Keratinocyte (primary cell): ENCODE data around the gene ADH6. TPM values are rescaled to one million over a fixed set of nuclear protein-coding genes. Genes with fewer than 3 reads are reported as not detected.
"Not testable (repeated sequence)": the region's sequence is repeated elsewhere in the genome, so short reads cannot be mapped to it uniquely, and the experiment has no call there.

Source experiments
- DNase-seq: peaks from one replicate; pipeline ENCODE4 v3.0.0-alpha.2; 2011; ENCODE audit warnings: low read depth, missing footprints, low spot score
- FAIRE-seq: peaks from 2 replicates; lab custom pipeline; 2011; peaks lifted over from hg19 to GRCh38; lab: Jason Lieb, UNC
- H2AFZ ChIP-seq: 2 replicates; pipeline ENCODE4 v1.6.0; 2012; ENCODE audit warnings: low read length, control low read depth, inconsistent platforms; ENCODE audit not compliant: control insufficient read depth
- H3K27ac ChIP-seq: 2 replicates; pipeline ENCODE4 v1.5.1; 2011; ENCODE audit warnings: low read length; ENCODE audit not compliant: control insufficient read depth, insufficient read depth
- H3K27me3 ChIP-seq: 3 replicates; pipeline ENCODE4 v1.6.0; 2011; ENCODE audit warnings: low read length; ENCODE audit not compliant: control insufficient read depth, insufficient read depth; ENCODE audit errors: extremely low read depth
- H3K36me3 ChIP-seq, 2 experiments: 2 replicates in 1 of 2; 3 replicates in 1 of 2; pipeline ENCODE4 v1.5.1; 2011; ENCODE audit warnings: low read length in 2 of 2, mild to moderate bottlenecking in 1 of 2; ENCODE audit not compliant: control insufficient read depth in 2 of 2, insufficient read depth in 2 of 2; ENCODE audit errors: extremely low read depth in 1 of 2
- H3K4me1 ChIP-seq: 3 replicates; pipeline ENCODE4 v1.5.1; 2011; ENCODE audit warnings: low read length; ENCODE audit not compliant: control insufficient read depth, insufficient read depth; ENCODE audit errors: extremely low read depth
- H3K4me2 ChIP-seq: 3 replicates; pipeline ENCODE4 v1.6.0; 2011; ENCODE audit warnings: low read depth, low read length; ENCODE audit not compliant: control insufficient read depth, insufficient read depth; ENCODE audit errors: extremely low read depth
- H3K4me3 ChIP-seq, 3 experiments: fragments of 200-600 bp in 1 of 3; sonication (generic) in 1 of 3; 2 replicates in 2 of 3; 3 replicates in 1 of 3; pipeline ENCODE4 v1.5.1; 2011 to 2016; ENCODE audit warnings: low read length in 3 of 3, mild to moderate bottlenecking in 3 of 3, control low read depth in 2 of 3, inconsistent platforms in 1 of 3, low read depth in 1 of 3, mixed read lengths in 1 of 3, mixed run types in 1 of 3, moderate library complexity in 1 of 3; ENCODE audit not compliant: control insufficient read depth in 2 of 3, insufficient read depth in 2 of 3; ENCODE audit errors: extremely low read depth in 1 of 3
- H3K79me2 ChIP-seq: 2 replicates; pipeline ENCODE4 v1.6.0; 2012; ENCODE audit warnings: low read length; ENCODE audit not compliant: control insufficient read depth, insufficient read depth
- H3K9ac ChIP-seq: 3 replicates; pipeline ENCODE4 v1.6.0; 2011; ENCODE audit warnings: low read length; ENCODE audit not compliant: control insufficient read depth, insufficient read depth; ENCODE audit errors: extremely low read depth
- H3K9me1 ChIP-seq: 3 replicates; pipeline ENCODE4 v1.6.0; 2011; ENCODE audit warnings: low read length; ENCODE audit not compliant: control insufficient read depth, insufficient read depth; ENCODE audit errors: extremely low read depth
- H3K9me3 ChIP-seq: 2 replicates; pipeline ENCODE4 v1.5.1; 2012; ENCODE audit warnings: low read depth, low read length; ENCODE audit not compliant: control insufficient read depth
- H4K20me1 ChIP-seq: 3 replicates; pipeline ENCODE4 v1.6.0; 2011; ENCODE audit warnings: low read length; ENCODE audit not compliant: control insufficient read depth, insufficient read depth; ENCODE audit errors: extremely low read depth
- EZH2 ChIP-seq: IDR thresholded peaks from one replicate; pipeline ENCODE4 v1.6.1; 2012; ENCODE audit warnings: inconsistent platforms, mild to moderate bottlenecking, low read length, moderate library complexity
- dilution Hi-C: fragments of 300-500 bp; cut with MboI; formaldehyde crosslinking; loops from one replicate; pipeline ENCODE4 v1.7.0; 2020; ENCODE audit warnings: low sequenced_read_pairs; ENCODE audit not compliant: extremely low pct_ligation_motif_present
- polyA plus RNA-seq, 5 experiments: library from polyadenylated mRNA; depleted of rRNA in 3 of 5; stranded (reverse) in 3 of 5; stranded (forward) in 1 of 5; unstranded in 1 of 5; fragments of >200 nt; gene quantifications; 1 replicate in 1 of 5; 2 replicates in 3 of 5; 3 replicates in 1 of 5; pipeline versions ENCODE4 v1.2.1 to v1.2.3, GENCODE V29; 2011 to 2012; ENCODE audit warnings: missing spikeins in 2 of 5, low read depth in 1 of 5, low replicate concordance in 1 of 5
- TF ChIP-seq, protein P1 (sequence below), 3 experiments: IDR thresholded peaks in 1 of 3; conservative IDR thresholded peaks in 1 of 3; optimal IDR thresholded peaks in 1 of 3; 2 replicates in 2 of 3; 3 replicates in 1 of 3; pipeline versions ENCODE3 to v1.5.1; 2011; ENCODE audit warnings: low read length in 3 of 3, mild to moderate bottlenecking in 3 of 3, moderate library complexity in 2 of 3, control low read depth in 1 of 3, inconsistent platforms in 1 of 3; ENCODE audit not compliant: insufficient read depth in 2 of 3; ENCODE audit errors: extremely low read depth in 1 of 3

ADH6 gene
- polyA plus RNA-seq, 1 donor (not counting 4 experiments of a cell fraction or from before 2014, with no cell fraction given), result not detected

DNA sequence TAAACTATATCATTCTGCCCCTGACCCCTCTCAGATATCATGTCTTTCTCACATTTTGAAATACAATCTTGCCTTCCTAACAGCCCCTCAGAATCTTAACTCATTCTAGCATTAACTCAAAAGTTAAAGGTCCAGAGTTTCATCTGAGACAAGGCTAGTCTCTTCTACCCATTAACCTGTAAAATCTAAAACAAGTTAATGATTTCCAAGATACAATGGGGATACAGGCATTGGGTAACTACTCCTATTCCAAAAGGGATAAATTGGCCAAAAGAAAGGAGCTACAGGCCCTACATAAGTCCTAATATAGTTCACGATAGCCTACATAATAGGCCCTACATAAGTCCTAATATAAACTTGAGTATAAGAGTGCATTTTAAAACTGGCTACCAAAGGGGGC lies 18.9 kb downstream of the ADH6 start:
- FAIRE-seq (no peak), DNase-seq (no peak)
- H3K9ac ChIP-seq, result no peak overlapping the region
- H3K4me3 ChIP-seq, result no peak overlapping the region
- no peak overlapping the region for H3K4me2 ChIP-seq
- H3K27ac ChIP-seq, result no peak overlapping the region
- TF ChIP-seq, protein P1, sequence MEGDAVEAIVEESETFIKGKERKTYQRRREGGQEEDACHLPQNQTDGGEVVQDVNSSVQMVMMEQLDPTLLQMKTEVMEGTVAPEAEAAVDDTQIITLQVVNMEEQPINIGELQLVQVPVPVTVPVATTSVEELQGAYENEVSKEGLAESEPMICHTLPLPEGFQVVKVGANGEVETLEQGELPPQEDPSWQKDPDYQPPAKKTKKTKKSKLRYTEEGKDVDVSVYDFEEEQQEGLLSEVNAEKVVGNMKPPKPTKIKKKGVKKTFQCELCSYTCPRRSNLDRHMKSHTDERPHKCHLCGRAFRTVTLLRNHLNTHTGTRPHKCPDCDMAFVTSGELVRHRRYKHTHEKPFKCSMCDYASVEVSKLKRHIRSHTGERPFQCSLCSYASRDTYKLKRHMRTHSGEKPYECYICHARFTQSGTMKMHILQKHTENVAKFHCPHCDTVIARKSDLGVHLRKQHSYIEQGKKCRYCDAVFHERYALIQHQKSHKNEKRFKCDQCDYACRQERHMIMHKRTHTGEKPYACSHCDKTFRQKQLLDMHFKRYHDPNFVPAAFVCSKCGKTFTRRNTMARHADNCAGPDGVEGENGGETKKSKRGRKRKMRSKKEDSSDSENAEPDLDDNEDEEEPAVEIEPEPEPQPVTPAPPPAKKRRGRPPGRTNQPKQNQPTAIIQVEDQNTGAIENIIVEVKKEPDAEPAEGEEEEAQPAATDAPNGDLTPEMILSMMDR (optimal IDR thresholded peaks at IDR 0.05 in 1 of 3, IDR thresholded peaks at IDR 0.05 in 1 of 3, conservative IDR thresholded peaks at IDR 0.05 in 1 of 3; ENCODE audit: extremely low read depth in 1 of 3, insufficient read depth in 2 of 3, low read length in 3 of 3), result no peak
- TF ChIP-seq EZH2, result no peak
- dilution Hi-C loops, result no loop called here
- H3K9me3 ChIP-seq, result no peaks in the 10 kb centered on the region
- no peaks in the 10 kb centered on the region for H3K4me1 ChIP-seq
- no peaks in the 10 kb centered on the region for H3K79me2 ChIP-seq
- no peaks in the 10 kb centered on the region for H3K9me1 ChIP-seq
- H2AFZ ChIP-seq, result no peak overlapping the region
- no peaks in the 10 kb centered on the region for H3K36me3 ChIP-seq
- no peaks in the 10 kb centered on the region for H3K27me3 ChIP-seq
- H4K20me1 ChIP-seq, result no peaks in the 10 kb centered on the region

DNA sequence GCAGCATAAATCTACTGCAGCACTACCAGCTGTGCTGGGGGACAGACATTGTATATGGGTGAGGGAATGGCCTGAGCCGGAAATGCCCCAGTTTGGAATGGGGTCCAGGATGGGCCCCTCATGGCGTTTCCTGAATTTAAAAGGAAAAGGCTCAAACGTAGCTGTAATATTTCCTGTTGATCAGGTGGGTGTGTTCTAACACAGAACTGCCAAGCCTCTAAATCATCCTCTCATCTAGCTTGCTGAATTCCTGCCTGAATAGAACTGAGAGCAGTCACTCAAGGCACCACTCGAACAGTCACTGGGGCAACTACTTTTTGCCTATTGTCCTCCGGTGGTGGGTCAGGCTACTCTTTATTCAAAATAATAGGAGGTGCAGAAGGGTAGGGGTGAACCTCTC lies 28.7 kb downstream of the ADH6 start:
- Histone ChIP-seq H3K27me3 (no peaks in the 10 kb centered on the region), H3K36me3 (no peaks in the 10 kb centered on the region), H3K9me3 (no peaks in the 10 kb centered on the region), H4K20me1 (no peaks in the 10 kb centered on the region), H3K4me3 (no peak overlapping the region), H3K4me1 (no peaks in the 10 kb centered on the region), H2AFZ (no peak overlapping the region), H3K9ac (no peak overlapping the region), H3K9me1 (no peaks in the 10 kb centered on the region), H3K4me2 (no peak overlapping the region), H3K79me2 (no peaks in the 10 kb centered on the region), H3K27ac (no peak overlapping the region)
- DNase-seq (no peak), FAIRE-seq (no peak)
- TF ChIP-seq, protein P1 (optimal IDR thresholded peaks at IDR 0.05 in 1 of 3, IDR thresholded peaks at IDR 0.05 in 1 of 3, conservative IDR thresholded peaks at IDR 0.05 in 1 of 3; ENCODE audit: extremely low read depth in 1 of 3, insufficient read depth in 2 of 3, low read length in 3 of 3), result no peak
- no peak for TF ChIP-seq EZH2
- dilution Hi-C loops, result no loop called here

DNA sequence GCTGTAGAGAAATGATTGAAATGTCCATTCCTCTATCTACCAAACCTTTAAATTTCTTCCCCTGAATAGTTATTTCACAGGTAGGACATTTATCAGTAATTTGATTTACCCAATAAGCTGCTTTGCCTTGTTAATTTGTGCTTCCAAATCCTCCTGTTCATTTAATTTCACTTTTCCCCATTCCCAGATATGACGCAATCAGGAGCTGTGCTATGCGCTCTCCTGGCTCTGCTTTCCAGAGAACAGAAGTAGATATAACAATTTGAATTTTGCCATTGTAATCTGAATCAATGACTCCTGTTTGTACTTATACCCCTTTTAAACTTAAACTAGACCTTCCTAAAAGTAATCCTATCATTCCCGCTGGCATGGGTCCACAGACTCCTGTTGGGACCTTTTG lies 29.1 kb downstream of the ADH6 start:
- DNase-seq, H3K4me1 ChIP-seq, H3K27ac ChIP-seq, dilution Hi-C loops, H3K9ac ChIP-seq, H3K79me2 ChIP-seq, H3K9me1 ChIP-seq, H3K9me3 ChIP-seq, H3K4me2 ChIP-seq, H3K27me3 ChIP-seq, FAIRE-seq, H4K20me1 ChIP-seq, H3K4me3 ChIP-seq, H3K36me3 ChIP-seq, H2AFZ ChIP-seq: not testable (repeated sequence)
